HL-60 (cell line): ENCODE data around the gene BAHCC1.

ENCODE experiments used
- GABPA ChIP-seq: IDR thresholded peaks from 2 replicates; pipeline ENCODE4 v1.6.1; 2012; ENCODE audit warnings: low read depth
- POLR2AphosphoS5 ChIP-seq: IDR thresholded peaks from 2 replicates; pipeline ENCODE4 v1.6.1; 2012; ENCODE audit warnings: low read depth
- SPI1 ChIP-seq: IDR thresholded peaks from 2 replicates; pipeline ENCODE4 v1.6.1; 2012; ENCODE audit warnings: low read depth, mild to moderate bottlenecking, borderline replicate concordance
- TF ChIP-seq, protein P1 (sequence below): IDR thresholded peaks from 2 replicates; pipeline ENCODE4 v1.6.1; 2012; ENCODE audit warnings: low read depth; ENCODE audit not compliant: insufficient replicate concordance
- TF ChIP-seq, protein P2 (sequence below): IDR thresholded peaks from one replicate; pipeline ENCODE4 v1.5.1; 2011; ENCODE audit warnings: low read length, control low read depth, inconsistent platforms; ENCODE audit not compliant: insufficient read depth

DNA sequence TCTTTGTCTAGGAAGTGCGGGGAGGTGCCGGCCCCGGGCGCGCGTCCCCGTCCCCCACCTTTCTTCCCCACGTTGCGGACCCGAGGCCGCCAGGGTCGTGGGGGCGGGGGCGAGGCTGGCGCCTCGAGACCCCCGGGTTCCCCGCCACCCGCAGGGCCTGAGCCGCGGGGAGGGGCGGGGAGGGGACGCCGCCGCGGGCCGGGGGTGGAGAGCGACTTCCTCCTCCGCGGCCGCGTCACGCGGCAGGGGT lies 119.2 kb downstream of the BAHCC1 start:
- TF ChIP-seq, protein P1, sequence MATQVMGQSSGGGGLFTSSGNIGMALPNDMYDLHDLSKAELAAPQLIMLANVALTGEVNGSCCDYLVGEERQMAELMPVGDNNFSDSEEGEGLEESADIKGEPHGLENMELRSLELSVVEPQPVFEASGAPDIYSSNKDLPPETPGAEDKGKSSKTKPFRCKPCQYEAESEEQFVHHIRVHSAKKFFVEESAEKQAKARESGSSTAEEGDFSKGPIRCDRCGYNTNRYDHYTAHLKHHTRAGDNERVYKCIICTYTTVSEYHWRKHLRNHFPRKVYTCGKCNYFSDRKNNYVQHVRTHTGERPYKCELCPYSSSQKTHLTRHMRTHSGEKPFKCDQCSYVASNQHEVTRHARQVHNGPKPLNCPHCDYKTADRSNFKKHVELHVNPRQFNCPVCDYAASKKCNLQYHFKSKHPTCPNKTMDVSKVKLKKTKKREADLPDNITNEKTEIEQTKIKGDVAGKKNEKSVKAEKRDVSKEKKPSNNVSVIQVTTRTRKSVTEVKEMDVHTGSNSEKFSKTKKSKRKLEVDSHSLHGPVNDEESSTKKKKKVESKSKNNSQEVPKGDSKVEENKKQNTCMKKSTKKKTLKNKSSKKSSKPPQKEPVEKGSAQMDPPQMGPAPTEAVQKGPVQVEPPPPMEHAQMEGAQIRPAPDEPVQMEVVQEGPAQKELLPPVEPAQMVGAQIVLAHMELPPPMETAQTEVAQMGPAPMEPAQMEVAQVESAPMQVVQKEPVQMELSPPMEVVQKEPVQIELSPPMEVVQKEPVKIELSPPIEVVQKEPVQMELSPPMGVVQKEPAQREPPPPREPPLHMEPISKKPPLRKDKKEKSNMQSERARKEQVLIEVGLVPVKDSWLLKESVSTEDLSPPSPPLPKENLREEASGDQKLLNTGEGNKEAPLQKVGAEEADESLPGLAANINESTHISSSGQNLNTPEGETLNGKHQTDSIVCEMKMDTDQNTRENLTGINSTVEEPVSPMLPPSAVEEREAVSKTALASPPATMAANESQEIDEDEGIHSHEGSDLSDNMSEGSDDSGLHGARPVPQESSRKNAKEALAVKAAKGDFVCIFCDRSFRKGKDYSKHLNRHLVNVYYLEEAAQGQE = no peak
- TF ChIP-seq, protein P2, sequence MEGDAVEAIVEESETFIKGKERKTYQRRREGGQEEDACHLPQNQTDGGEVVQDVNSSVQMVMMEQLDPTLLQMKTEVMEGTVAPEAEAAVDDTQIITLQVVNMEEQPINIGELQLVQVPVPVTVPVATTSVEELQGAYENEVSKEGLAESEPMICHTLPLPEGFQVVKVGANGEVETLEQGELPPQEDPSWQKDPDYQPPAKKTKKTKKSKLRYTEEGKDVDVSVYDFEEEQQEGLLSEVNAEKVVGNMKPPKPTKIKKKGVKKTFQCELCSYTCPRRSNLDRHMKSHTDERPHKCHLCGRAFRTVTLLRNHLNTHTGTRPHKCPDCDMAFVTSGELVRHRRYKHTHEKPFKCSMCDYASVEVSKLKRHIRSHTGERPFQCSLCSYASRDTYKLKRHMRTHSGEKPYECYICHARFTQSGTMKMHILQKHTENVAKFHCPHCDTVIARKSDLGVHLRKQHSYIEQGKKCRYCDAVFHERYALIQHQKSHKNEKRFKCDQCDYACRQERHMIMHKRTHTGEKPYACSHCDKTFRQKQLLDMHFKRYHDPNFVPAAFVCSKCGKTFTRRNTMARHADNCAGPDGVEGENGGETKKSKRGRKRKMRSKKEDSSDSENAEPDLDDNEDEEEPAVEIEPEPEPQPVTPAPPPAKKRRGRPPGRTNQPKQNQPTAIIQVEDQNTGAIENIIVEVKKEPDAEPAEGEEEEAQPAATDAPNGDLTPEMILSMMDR = no peak
- no peak for TF ChIP-seq GABPA
- TF ChIP-seq POLR2AphosphoS5 = no peak
- no peak for TF ChIP-seq SPI1
